Esophagus squamous epithelium (tissue), 5 donors: ENCODE results near the gene SDS. TPM values are rescaled to one million over a fixed set of nuclear protein-coding genes. Genes with fewer than 3 reads are reported as not detected.

Source experiments
- DNase-seq: peaks from one replicate; lab custom pipeline; 2025; lab: John Stamatoyannopoulos, UW
- H3K27ac ChIP-seq, 4 donors: fragments of 200-600 bp; sonication (generic); one replicate each; pipeline ENCODE4 v1.5.1; 2016 to 2019; ENCODE audit warnings: mild to moderate bottlenecking in 1 of 4
- H3K27me3 ChIP-seq, 4 donors: fragments of 200-600 bp; sonication (generic); 1 replicate in 3 of 4; 2 replicates in 1 of 4; pipeline versions ENCODE4 v1.5.1 to v1.6.0; 2017 to 2021; ENCODE audit warnings: antibody characterized with exemption in 1 of 4
- H3K36me3 ChIP-seq, 3 donors: fragments of 200-600 bp; sonication (generic); one replicate each; pipeline ENCODE4 v1.5.1; 2016 to 2019
- H3K4me1 ChIP-seq, 3 donors: fragments of 200-600 bp; sonication (generic); one replicate each; pipeline ENCODE4 v1.5.1; 2017 to 2019
- H3K4me3 ChIP-seq, 4 donors: fragments of 200-600 bp; sonication (generic); 1 replicate in 3 of 4; 2 replicates in 1 of 4; pipeline ENCODE4 v1.5.1; 2016 to 2019; ENCODE audit warnings: mild to moderate bottlenecking in 2 of 4, moderate library complexity in 1 of 4
- H3K9me3 ChIP-seq, 3 donors: fragments of 200-600 bp; sonication (generic); one replicate each; pipeline ENCODE4 v1.5.1; 2016 to 2019
- CTCF ChIP-seq, 6 experiments: fragments of 450-650 bp in 4 of 6; fragments of 200-600 bp in 2 of 6; sonication (generic) in 2 of 6; IDR thresholded peaks; one replicate each; pipeline ENCODE4 v1.5.1; 2016 to 2019; ENCODE audit warnings: antibody characterized with exemption in 6 of 6, mild to moderate bottlenecking in 4 of 6, moderate library complexity in 4 of 6
- POLR2A ChIP-seq, 4 donors: fragments of 450-650 bp; IDR thresholded peaks; one replicate each; pipeline ENCODE4 v1.6.1; 2017; ENCODE audit warnings: antibody characterized with exemption in 4 of 4, mild to moderate bottlenecking in 4 of 4, moderate library complexity in 3 of 4
- WGBS, 2 donors: methylation state at CpG; one replicate each; pipeline ENCODE4 v1.1.5; 2018; 5-methylcytosine and 5-hydroxymethylcytosine counted together
- intact Hi-C: fragments of 100-400 bp; cut with DNase I; formaldehyde crosslinking; loops from one replicate; pipeline ENCODE4 v1.15.0; 2022
- total RNA-seq, 4 donors: library from RNA; depleted of rRNA; stranded (reverse); fragments of >200 nt; gene quantifications; one replicate each; pipeline ENCODE4 v1.1.0, GENCODE V29; 2016
- donor health status: DM: yes; HTN: yes; CAD: no.

SDS gene
- total RNA-seq, 4 donors from 2014 or later: 0.76 TPM; not detected in 3

GRCh38 chr12:113385282-113385882 lies 18.3 kb downstream of the SDS start:
- H3K4me3 ChIP-seq: no peak overlapping the region
- no peak overlapping the region for H3K27ac ChIP-seq
- intact Hi-C loops: no loop called here
- no peaks in the 10 kb centered on the region for H3K27me3 ChIP-seq
- TF ChIP-seq CTCF (IDR thresholded peaks at IDR 0.05) (no peak), POLR2A (IDR thresholded peaks at IDR 0.05) (no peak)
- H3K4me1 ChIP-seq: no peaks in the 10 kb centered on the region
- 82 to 83% methylated on average over 5 to 6 of the region's 6 CpGs for WGBS, 2 donors
- no peak for DNase-seq
- H3K36me3 ChIP-seq: peaks cover 0 to 97% (median 16%) of the 10 kb centered on the region in 3 donors
- no peaks in the 10 kb centered on the region for H3K9me3 ChIP-seq

- no peak for DNase-seq
- H3K36me3 ChIP-seq: peaks cover 0 to 95% (median 16%) of the 10 kb centered on the region in 3 donors
- WGBS, 2 donors: 94% methylated on average over 5 of the region's 14 CpGs; no CpG with 5 or more reads in 1 of the 2 donors
- H3K27me3 ChIP-seq: no peaks in the 10 kb centered on the region
- H3K4me3 ChIP-seq: no peak overlapping the region
- intact Hi-C loops: no loop called here
- no peaks in the 10 kb centered on the region for H3K9me3 ChIP-seq
- no peak for TF ChIP-seq CTCF (IDR thresholded peaks at IDR 0.05)
- TF ChIP-seq POLR2A (IDR thresholded peaks at IDR 0.05): no peak
- no peak overlapping the region for H3K27ac ChIP-seq
- H3K4me1 ChIP-seq: no peaks in the 10 kb centered on the region
Observed at GRCh38 chr12:113384778-113385177, 18.9 kb downstream of the SDS start.

GRCh38 chr12:113382206-113382605 lies 21.5 kb downstream of the SDS start:
- no peak for DNase-seq
- no peaks in the 10 kb centered on the region for H3K4me1 ChIP-seq
- 92 to 94% methylated on average over 3 to 4 of the region's 4 CpGs for WGBS, 2 donors
- TF ChIP-seq CTCF (IDR thresholded peaks at IDR 0.05): no peak
- no peak for TF ChIP-seq POLR2A (IDR thresholded peaks at IDR 0.05)
- H3K4me3 ChIP-seq: no peak overlapping the region
- intact Hi-C loops: no loop called here
- H3K27me3 ChIP-seq: no peaks in the 10 kb centered on the region
- H3K9me3 ChIP-seq: no peaks in the 10 kb centered on the region
- H3K27ac ChIP-seq: no peak overlapping the region
- peaks cover 0 to 86% (median 16%) of the 10 kb centered on the region in 3 donors for H3K36me3 ChIP-seq

GRCh38 chr12:113381220-113381619 lies 22.5 kb downstream of the SDS start:
- no peaks in the 10 kb centered on the region for H3K4me1 ChIP-seq
- 71 to 93% methylated on average over 6 to 8 of the region's 11 CpGs for WGBS, 2 donors
- peaks cover 0 to 86% (median 8%) of the 10 kb centered on the region in 3 donors for H3K36me3 ChIP-seq
- TF ChIP-seq CTCF (IDR thresholded peaks at IDR 0.05): no peak
- DNase-seq: no peak
- no peak overlapping the region for H3K27ac ChIP-seq
- no peaks in the 10 kb centered on the region for H3K27me3 ChIP-seq
- intact Hi-C loops: no loop called here
- H3K9me3 ChIP-seq: no peaks in the 10 kb centered on the region
- no peak overlapping the region for H3K4me3 ChIP-seq

- H3K9me3 ChIP-seq: no peaks in the 10 kb centered on the region
- 80 to 86% methylated on average over 3 of the region's 3 CpGs for WGBS, 2 donors
- no peaks in the 10 kb centered on the region for H3K4me1 ChIP-seq
- TF ChIP-seq CTCF (IDR thresholded peaks at IDR 0.05): no peak
- TF ChIP-seq POLR2A (IDR thresholded peaks at IDR 0.05): no peak
- H3K27me3 ChIP-seq: no peaks in the 10 kb centered on the region
- peaks cover 5 to 86% (median 8%) of the 10 kb centered on the region in 3 donors for H3K36me3 ChIP-seq
- no peak overlapping the region for H3K4me3 ChIP-seq
- intact Hi-C loops: no loop called here
- H3K27ac ChIP-seq: no peak overlapping the region
- no peak for DNase-seq
Observed at GRCh38 chr12:113378291-113378690, 25.4 kb downstream of the SDS start.
